HepG2 (cell line): ENCODE data around the gene PRM3. TPM values are rescaled to one million over a fixed set of nuclear protein-coding genes. Genes with fewer than 3 reads are reported as not detected.

ENCODE experiments used
- FOXK1 ChIP-seq: sonication (generic); formaldehyde crosslinking; IDR thresholded peaks from 2 replicates; pipeline ENCODE4 v1.4.0; 2020; ENCODE audit warnings: low read depth, missing genetic modification reagents, borderline replicate concordance
- FOXP4 ChIP-seq: sonication (generic); formaldehyde crosslinking; IDR thresholded peaks from 2 replicates; pipeline ENCODE4 v1.4.0; 2020; ENCODE audit warnings: missing genetic modification reagents
- HNF4G ChIP-seq, 2 experiments: sonication (generic) in 1 of 2; formaldehyde crosslinking in 1 of 2; IDR thresholded peaks; 2 replicates each; pipeline versions ENCODE4 v1.4.0 to v1.6.1; 2011 to 2020; ENCODE audit warnings: borderline replicate concordance in 2 of 2, low read depth in 2 of 2, mild to moderate bottlenecking in 2 of 2, low read length in 1 of 2, missing genetic modification reagents in 1 of 2, moderate library complexity in 1 of 2
- MED1 ChIP-seq: sonication (generic); formaldehyde crosslinking; IDR thresholded peaks from 2 replicates; pipeline ENCODE4 v1.4.0; 2020; ENCODE audit warnings: missing genetic modification reagents
- MZF1 ChIP-seq: sonication (generic); formaldehyde crosslinking; IDR thresholded peaks from 2 replicates; pipeline ENCODE4 v1.8.1; 2023; ENCODE audit warnings: mild to moderate bottlenecking, missing genetic modification reagents, borderline replicate concordance
- NFIC ChIP-seq: IDR thresholded peaks from 2 replicates; pipeline ENCODE4 v1.6.1; 2012; ENCODE audit warnings: mild to moderate bottlenecking, low read length, inconsistent platforms
- POLR2AphosphoS5 ChIP-seq: IDR thresholded peaks from 2 replicates; pipeline ENCODE4 v1.6.1; 2012; ENCODE audit warnings: low read depth, low read length
- TCF7L2 ChIP-seq: IDR thresholded peaks from 2 replicates; pipeline ENCODE4 v1.6.1; 2011; ENCODE audit warnings: mild to moderate bottlenecking, low read depth, low read length, moderate library complexity
- TFDP1 ChIP-seq: IDR thresholded peaks from 2 replicates; pipeline ENCODE4 v1.6.1; 2016; ENCODE audit warnings: missing compliant biosample characterization, missing genetic modification reagents, borderline replicate concordance
- YEATS4 ChIP-seq: sonication (generic); formaldehyde crosslinking; IDR thresholded peaks from 2 replicates; pipeline ENCODE4 v1.4.0; 2020; ENCODE audit warnings: missing genetic modification reagents, borderline replicate concordance
- ZNF558 ChIP-seq: sonication (generic); formaldehyde crosslinking; IDR thresholded peaks from 2 replicates; pipeline ENCODE4 v1.9.0; 2022; ENCODE audit warnings: mild to moderate bottlenecking, missing genetic modification reagents, borderline replicate concordance
- ZNF572 ChIP-seq: sonication (generic); formaldehyde crosslinking; IDR thresholded peaks from 2 replicates; pipeline ENCODE4 v1.5.1; 2020; ENCODE audit warnings: mild to moderate bottlenecking, missing genetic modification reagents
- polyA plus RNA-seq, 8 experiments: library from polyadenylated mRNA; depleted of rRNA in 3 of 8; stranded (reverse) in 7 of 8; unstranded in 1 of 8; fragments of >200 nt; fragmentation: Illumina TruSeq in 4 of 8; extraction: Trizol in 4 of 8; gene quantifications; 2 replicates each; pipeline versions ENCODE4 v1.2.1 to v1.2.3, GENCODE V29; 2011 to 2016; ENCODE audit warnings: low read depth in 4 of 8, missing spikeins in 1 of 8, mixed read lengths in 1 of 8; ENCODE audit not compliant: insufficient read depth in 1 of 8
- total RNA-seq, 5 experiments: library from RNA; depleted of rRNA; stranded (reverse); fragments of >200 nt; fragmentation: Illumina TruSeq; extraction: Trizol; gene quantifications; 2 replicates each; pipeline ENCODE4 v1.2.3, GENCODE V29; 2016; ENCODE audit warnings: low read depth in 1 of 5
- TF ChIP-seq, protein P1 (sequence below): IDR thresholded peaks from 2 replicates; pipeline ENCODE4 v1.6.1; 2016; ENCODE audit warnings: control low read depth
- TF ChIP-seq, protein P2 (sequence below): IDR thresholded peaks from 2 replicates; pipeline ENCODE4 v1.6.1; 2018; ENCODE audit warnings: missing genetic modification reagents
- TF ChIP-seq, protein P3 (sequence below): sonication (generic); formaldehyde crosslinking; IDR thresholded peaks from 2 replicates; pipeline ENCODE4 v1.9.0; 2022; ENCODE audit warnings: low read depth, missing genetic modification reagents
- TF ChIP-seq, protein P4 (sequence below): sonication (generic); formaldehyde crosslinking; conservative IDR thresholded peaks from 2 replicates; pipeline ENCODE4 v1.4.0; 2020; ENCODE audit warnings: mild to moderate bottlenecking, missing genetic modification reagents, moderate library complexity

Gene PRM3
- total and polyA plus RNA-seq, 2 of the 13 experiments (the other 11 are each of a cell fraction or from before 2014, with no cell fraction given) = not detected

DNA sequence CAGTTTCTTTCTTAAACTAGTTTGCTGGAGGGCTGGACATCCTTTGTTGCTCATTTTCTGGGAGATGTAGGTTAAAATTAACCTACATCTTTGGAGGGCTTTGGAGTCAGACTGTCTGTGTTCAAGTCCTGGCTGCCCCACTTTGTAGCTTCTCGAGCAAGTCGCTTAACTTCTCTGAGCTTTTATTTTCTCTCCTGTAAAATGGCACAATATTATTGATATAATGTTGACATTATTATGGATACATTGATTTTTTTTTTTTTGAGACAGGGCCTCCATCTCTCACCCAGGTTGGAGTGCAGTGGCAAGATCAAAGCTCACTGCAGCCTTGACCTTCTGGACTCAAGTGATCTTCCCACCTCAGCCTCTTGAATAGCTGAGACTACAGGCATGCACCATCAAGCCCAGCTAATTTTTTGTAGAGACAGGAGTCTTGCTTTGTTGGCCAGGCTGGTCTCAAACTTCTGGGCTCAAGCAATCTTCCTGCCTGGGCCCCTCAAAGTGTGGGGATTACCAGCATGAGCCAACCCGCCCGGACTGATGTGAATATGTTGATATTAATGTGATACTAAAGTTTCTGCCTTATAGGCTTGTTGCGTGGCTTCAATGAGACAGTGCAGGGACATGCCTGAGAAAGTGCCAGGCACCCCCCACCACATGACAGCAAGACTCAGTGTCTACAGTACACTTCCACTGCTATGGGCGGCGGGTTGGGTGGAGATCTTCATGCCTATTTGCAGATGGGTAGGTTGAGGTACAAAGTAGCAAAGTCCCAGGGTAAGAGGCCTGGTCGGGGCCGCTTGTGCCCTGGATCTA is 40.3 kb upstream of the PRM3 start (continued):
- TF ChIP-seq, protein P1, sequence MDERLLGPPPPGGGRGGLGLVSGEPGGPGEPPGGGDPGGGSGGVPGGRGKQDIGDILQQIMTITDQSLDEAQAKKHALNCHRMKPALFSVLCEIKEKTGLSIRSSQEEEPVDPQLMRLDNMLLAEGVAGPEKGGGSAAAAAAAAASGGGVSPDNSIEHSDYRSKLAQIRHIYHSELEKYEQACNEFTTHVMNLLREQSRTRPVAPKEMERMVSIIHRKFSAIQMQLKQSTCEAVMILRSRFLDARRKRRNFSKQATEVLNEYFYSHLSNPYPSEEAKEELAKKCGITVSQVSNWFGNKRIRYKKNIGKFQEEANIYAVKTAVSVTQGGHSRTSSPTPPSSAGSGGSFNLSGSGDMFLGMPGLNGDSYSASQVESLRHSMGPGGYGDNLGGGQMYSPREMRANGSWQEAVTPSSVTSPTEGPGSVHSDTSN (CRISPR knock-in tag) = no peak
- 0 out of 2 replicates have a peak, but pooled peaks have one; percentile 20 for TF ChIP-seq HNF4G (IDR thresholded peaks at IDR 0.05; ENCODE audit: borderline replicate concordance, low read depth, low read length)
- no peak; the same call in 1 of the 2 replicates for TF ChIP-seq HNF4G (CRISPR knock-in tag; IDR thresholded peaks at IDR 0.05; ENCODE audit: borderline replicate concordance, low read depth)
- no peak for TF ChIP-seq ZNF558 (CRISPR knock-in tag)
- no peak for TF ChIP-seq TCF7L2
- TF ChIP-seq NFIC = no peak
- TF ChIP-seq MZF1 = no peak
- peak; percentile 46 for TF ChIP-seq MED1
- TF ChIP-seq ZNF572 (CRISPR knock-in tag) = 0 out of 2 replicates have a peak, but pooled peaks have one; percentile 44
- TF ChIP-seq, protein P2, sequence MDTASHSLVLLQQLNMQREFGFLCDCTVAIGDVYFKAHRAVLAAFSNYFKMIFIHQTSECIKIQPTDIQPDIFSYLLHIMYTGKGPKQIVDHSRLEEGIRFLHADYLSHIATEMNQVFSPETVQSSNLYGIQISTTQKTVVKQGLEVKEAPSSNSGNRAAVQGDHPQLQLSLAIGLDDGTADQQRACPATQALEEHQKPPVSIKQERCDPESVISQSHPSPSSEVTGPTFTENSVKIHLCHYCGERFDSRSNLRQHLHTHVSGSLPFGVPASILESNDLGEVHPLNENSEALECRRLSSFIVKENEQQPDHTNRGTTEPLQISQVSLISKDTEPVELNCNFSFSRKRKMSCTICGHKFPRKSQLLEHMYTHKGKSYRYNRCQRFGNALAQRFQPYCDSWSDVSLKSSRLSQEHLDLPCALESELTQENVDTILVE (CRISPR knock-in tag) = no peak
- TF ChIP-seq FOXK1 (CRISPR knock-in tag) = peak; percentile 13; the same call in 1 of the 2 replicates
- no peak; the same call in none of the 2 replicates for TF ChIP-seq FOXP4 (CRISPR knock-in tag)
- TF ChIP-seq, protein P3, sequence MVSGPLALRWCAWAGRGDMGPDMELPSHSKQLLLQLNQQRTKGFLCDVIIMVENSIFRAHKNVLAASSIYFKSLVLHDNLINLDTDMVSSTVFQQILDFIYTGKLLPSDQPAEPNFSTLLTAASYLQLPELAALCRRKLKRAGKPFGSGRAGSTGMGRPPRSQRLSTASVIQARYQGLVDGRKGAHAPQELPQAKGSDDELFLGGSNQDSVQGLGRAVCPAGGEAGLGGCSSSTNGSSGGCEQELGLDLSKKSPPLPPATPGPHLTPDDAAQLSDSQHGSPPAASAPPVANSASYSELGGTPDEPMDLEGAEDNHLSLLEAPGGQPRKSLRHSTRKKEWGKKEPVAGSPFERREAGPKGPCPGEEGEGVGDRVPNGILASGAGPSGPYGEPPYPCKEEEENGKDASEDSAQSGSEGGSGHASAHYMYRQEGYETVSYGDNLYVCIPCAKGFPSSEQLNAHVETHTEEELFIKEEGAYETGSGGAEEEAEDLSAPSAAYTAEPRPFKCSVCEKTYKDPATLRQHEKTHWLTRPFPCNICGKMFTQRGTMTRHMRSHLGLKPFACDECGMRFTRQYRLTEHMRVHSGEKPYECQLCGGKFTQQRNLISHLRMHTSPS (CRISPR knock-in tag) = 0 out of 2 replicates have a peak, but pooled peaks have one; percentile 35
- TF ChIP-seq POLR2AphosphoS5 = no peak
- no peak for TF ChIP-seq TFDP1
- peak; percentile 44; the same call in 1 of the 2 replicates for TF ChIP-seq YEATS4 (CRISPR knock-in tag)
- TF ChIP-seq, protein P4, sequence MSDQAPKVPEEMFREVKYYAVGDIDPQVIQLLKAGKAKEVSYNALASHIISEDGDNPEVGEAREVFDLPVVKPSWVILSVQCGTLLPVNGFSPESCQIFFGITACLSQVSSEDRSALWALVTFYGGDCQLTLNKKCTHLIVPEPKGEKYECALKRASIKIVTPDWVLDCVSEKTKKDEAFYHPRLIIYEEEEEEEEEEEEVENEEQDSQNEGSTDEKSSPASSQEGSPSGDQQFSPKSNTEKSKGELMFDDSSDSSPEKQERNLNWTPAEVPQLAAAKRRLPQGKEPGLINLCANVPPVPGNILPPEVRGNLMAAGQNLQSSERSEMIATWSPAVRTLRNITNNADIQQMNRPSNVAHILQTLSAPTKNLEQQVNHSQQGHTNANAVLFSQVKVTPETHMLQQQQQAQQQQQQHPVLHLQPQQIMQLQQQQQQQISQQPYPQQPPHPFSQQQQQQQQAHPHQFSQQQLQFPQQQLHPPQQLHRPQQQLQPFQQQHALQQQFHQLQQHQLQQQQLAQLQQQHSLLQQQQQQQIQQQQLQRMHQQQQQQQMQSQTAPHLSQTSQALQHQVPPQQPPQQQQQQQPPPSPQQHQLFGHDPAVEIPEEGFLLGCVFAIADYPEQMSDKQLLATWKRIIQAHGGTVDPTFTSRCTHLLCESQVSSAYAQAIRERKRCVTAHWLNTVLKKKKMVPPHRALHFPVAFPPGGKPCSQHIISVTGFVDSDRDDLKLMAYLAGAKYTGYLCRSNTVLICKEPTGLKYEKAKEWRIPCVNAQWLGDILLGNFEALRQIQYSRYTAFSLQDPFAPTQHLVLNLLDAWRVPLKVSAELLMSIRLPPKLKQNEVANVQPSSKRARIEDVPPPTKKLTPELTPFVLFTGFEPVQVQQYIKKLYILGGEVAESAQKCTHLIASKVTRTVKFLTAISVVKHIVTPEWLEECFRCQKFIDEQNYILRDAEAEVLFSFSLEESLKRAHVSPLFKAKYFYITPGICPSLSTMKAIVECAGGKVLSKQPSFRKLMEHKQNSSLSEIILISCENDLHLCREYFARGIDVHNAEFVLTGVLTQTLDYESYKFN (CRISPR knock-in tag) = peak; percentile 51; the same call in 1 of the 2 replicates
